Psoas muscle (tissue), 8 donors: ENCODE measurements around the gene ERICH6B. TPM values are rescaled to one million over a fixed set of nuclear protein-coding genes. Genes with fewer than 3 reads are reported as not detected.

ENCODE experiments used
- ATAC-seq, 4 donors: fragments of 200-7000 bp; cut with Tn5 transposase; one replicate each; pipeline ENCODE4 v1.9.1; 2020; ENCODE audit warnings: moderate library complexity in 3 of 4, mild to moderate bottlenecking in 2 of 4
- DNase-seq, 2 donors: peaks; one replicate each; pipeline ENCODE4 v3.0.0-alpha.2; 2020
- H3K27ac ChIP-seq: fragments of 200-600 bp; one replicate; pipeline ENCODE4 v1.8.0; 2022
- H3K27me3 ChIP-seq, 3 donors: fragments of 200-600 bp in 1 of 3; one replicate each; pipeline versions ENCODE4 v1.6.1 to v1.8.0; 2013 to 2022; ENCODE audit warnings: low read length in 2 of 3, mild to moderate bottlenecking in 2 of 3, moderate library complexity in 1 of 3; ENCODE audit not compliant: insufficient read depth in 3 of 3
- H3K36me3 ChIP-seq, 2 donors: fragments of 200-600 bp in 1 of 2; one replicate each; pipeline versions ENCODE4 v1.6.1 to v1.8.0; 2013 to 2022; ENCODE audit warnings: low read depth in 1 of 2, mild to moderate bottlenecking in 1 of 2, moderate library complexity in 1 of 2; ENCODE audit not compliant: insufficient read depth in 1 of 2
- H3K4me1 ChIP-seq: fragments of 200-600 bp; one replicate; pipeline ENCODE4 v1.8.0; 2022
- H3K4me3 ChIP-seq: fragments of 200-600 bp; one replicate; pipeline ENCODE4 v1.8.0; 2022; ENCODE audit warnings: mild to moderate bottlenecking
- H3K9me3 ChIP-seq: fragments of 200-600 bp; one replicate; pipeline ENCODE4 v1.8.0; 2022
- CTCF ChIP-seq: fragments of 200-600 bp; IDR thresholded peaks from one replicate; pipeline ENCODE4 v1.8.0; 2022; ENCODE audit warnings: antibody characterized with exemption
- WGBS, 3 donors: extraction: QIAGEN DNeasy Blood & Tissue Kit; methylation state at CpG; one replicate each; pipeline versions ENCODE4 v1.1.6 to v1.1.7; 2013; 5-methylcytosine and 5-hydroxymethylcytosine counted together
- intact Hi-C, 2 donors: fragments of 100-400 bp; cut with DNase I; formaldehyde crosslinking; loops; one replicate each; pipeline versions ENCODE4 v1.11.0 to v1.14.2; 2022
- polyA plus RNA-seq, 3 donors: library from polyadenylated mRNA; stranded (reverse); fragments of 200-250 nt; gene quantifications; one replicate each; pipeline ENCODE4 v1.2.3, GENCODE V29; 2013
- total RNA-seq, 4 donors: library from RNA; stranded (reverse); fragmentation: NEBNext Ultra II Directional in 2 of 4; extraction: Animal tissue kit (Norgen Biotek cat#: 25700) in 2 of 4; gene quantifications; one replicate each; pipeline versions ENCODE4 v1.2.1 to v1.2.4, GENCODE V29; 2021 to 2023
- donor health status: healthy with polysubstance abuse.
- donor health status: DM: no; HTN: no; CAD: no; lungs with moderate emphysema.
- donor health status: Bipolar disorder and iron deficiency.
- donor health status: healthy.
- donor health status: DM: yes; HTN: yes; CAD: no.
- donor health status: DM: no; HTN: no; CAD: no.
- donor health status: DM: no; HTN: no; CAD: no.
- donor health status: DM: yes; HTN: yes; CAD: no.

ERICH6B gene
- total and polyA plus RNA-seq, 7 donors: not detected

GRCh38 chr13:45623516-45624090 is 8.1 kb upstream of the ERICH6B start:
- Histone ChIP-seq H3K36me3 (no peaks in the 10 kb centered on the region), H3K4me3 (no peak overlapping the region), H3K9me3 (no peaks in the 10 kb centered on the region), H3K4me1 (peaks cover 9% of the 10 kb centered on the region), H3K27ac (no peak overlapping the region), H3K27me3 (peaks cover 0 to 7% (median 4%) of the 10 kb centered on the region in 3 donors)
- WGBS, 3 donors: 44 to 46% (median 45%) methylated on average over 5 of the region's 5 CpGs
- intact Hi-C loops: loop anchor here (10.0 kb wide), 3 partner anchors 381 to 531 kb away; no protein-coding TSS in a partner anchor
- ATAC-seq (peak in 1 of 4 donors; percentile 47), DNase-seq (no peak)
- TF ChIP-seq CTCF: peak; percentile 57

- Histone ChIP-seq H3K27me3 (peaks cover 0 to 7% (median 4%) of the 10 kb centered on the region in 3 donors), H3K9me3 (no peaks in the 10 kb centered on the region), H3K36me3 (no peaks in the 10 kb centered on the region), H3K27ac (no peak overlapping the region), H3K4me1 (no peaks in the 10 kb centered on the region), H3K4me3 (no peak overlapping the region)
- DNase-seq (no peak), ATAC-seq (no peak)
- WGBS, 3 donors: 35 to 45% (median 38%) methylated on average over 6 of the region's 6 CpGs
- TF ChIP-seq CTCF: no peak
- intact Hi-C loops: loop anchor here (10.0 kb wide), 3 partner anchors 383 to 533 kb away; no protein-coding TSS in a partner anchor
Measured at GRCh38 chr13:45621950-45622349, 6.4 kb upstream of the ERICH6B start.

- peaks cover 0 to 6% (median 0%) of the 10 kb centered on the region in 3 donors for H3K27me3 ChIP-seq
- intact Hi-C loops: no loop called here
Measured at GRCh38 chr13:45607931-45608330, 7.6 kb downstream of the ERICH6B start.

GRCh38 chr13:45604892-45605291 is 10.6 kb downstream of the ERICH6B start:
- no peaks in the 10 kb centered on the region for H3K36me3 ChIP-seq
- intact Hi-C loops: loop anchor here in 1 of 2 donors (1.0 kb wide), 1 partner anchor 48 kb away; no protein-coding TSS in a partner anchor
- H3K4me1 ChIP-seq: no peaks in the 10 kb centered on the region
- no peak overlapping the region for H3K27ac ChIP-seq
- peaks cover 0 to 2% (median 0%) of the 10 kb centered on the region in 3 donors for H3K27me3 ChIP-seq
- no peak for ATAC-seq
- 44 to 75% (median 74%) methylated on average over 4 of the region's 4 CpGs for WGBS, 3 donors
- no peak for DNase-seq
- H3K9me3 ChIP-seq: no peaks in the 10 kb centered on the region
- no peak for TF ChIP-seq CTCF
- H3K4me3 ChIP-seq: no peak overlapping the region

More at GRCh38 chr13:45607931-45608330, 7.6 kb downstream of the ERICH6B start:
- Histone ChIP-seq H3K4me3 (no peak overlapping the region), H3K27ac (no peak overlapping the region), H3K4me1 (no peaks in the 10 kb centered on the region), H3K36me3 (no peaks in the 10 kb centered on the region), H3K9me3 (no peaks in the 10 kb centered on the region)
- ATAC-seq (no peak), DNase-seq (no peak)
- TF ChIP-seq CTCF: no peak
- WGBS, 3 donors: 51 to 54% (median 53%) methylated on average over 3 of the region's 3 CpGs

- 89 to 96% (median 92%) methylated on average over 4 of the region's 4 CpGs for WGBS, 3 donors
- Histone ChIP-seq H3K4me3 (no peak overlapping the region), H3K27ac (no peak overlapping the region), H3K36me3 (no peaks in the 10 kb centered on the region), H3K9me3 (no peaks in the 10 kb centered on the region), H3K4me1 (no peaks in the 10 kb centered on the region), H3K27me3 (peaks cover 0 to 2% (median 0%) of the 10 kb centered on the region in 3 donors)
- no peak for ATAC-seq
- DNase-seq: no peak
- TF ChIP-seq CTCF: no peak
- intact Hi-C loops: no loop called here
Measured at GRCh38 chr13:45603338-45603737, 12.2 kb downstream of the ERICH6B start.
